ENCODE data around the gene SYNPO.

SYNPO gene

DNA sequence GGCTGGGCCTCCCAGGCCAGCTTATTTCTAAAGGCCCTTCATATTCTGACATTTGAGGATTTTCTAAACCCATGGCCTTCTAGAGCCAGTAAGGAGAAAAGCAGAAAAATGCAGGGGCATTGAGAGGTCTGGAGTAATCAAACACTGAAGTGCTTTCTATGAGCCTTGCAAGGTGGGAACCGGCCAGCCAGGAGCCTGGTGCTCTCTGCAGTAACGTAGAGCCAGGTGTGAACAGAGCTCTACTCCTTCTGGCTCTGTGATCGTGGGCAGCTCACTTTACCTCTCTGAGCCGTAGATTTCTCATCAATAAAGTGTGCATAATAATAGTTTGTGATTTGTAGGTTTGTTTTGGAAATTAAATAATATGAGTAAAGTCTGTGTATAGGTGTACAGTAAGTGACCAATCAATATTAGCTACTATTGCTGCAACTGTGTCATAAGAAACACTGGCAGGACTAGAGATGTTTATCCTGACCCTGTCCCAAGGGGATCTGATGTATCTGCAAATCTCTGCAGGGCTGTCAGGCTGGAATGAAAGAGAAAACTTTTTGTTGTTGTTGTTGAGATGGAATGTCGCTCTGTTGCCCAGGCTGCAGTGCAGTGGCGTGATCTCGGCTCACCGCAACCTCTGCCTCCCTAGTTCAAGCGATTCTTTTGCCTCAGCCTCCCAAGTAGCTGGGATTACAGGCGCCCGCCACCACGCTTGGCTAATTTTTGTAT is 2.7 kb downstream of the SYNPO start:
- no peak for DNase-seq

- no peak for DNase-seq
Observed at GRCh38 chr5:150644058-150644457, 3.6 kb downstream of the SYNPO start.

DNA sequence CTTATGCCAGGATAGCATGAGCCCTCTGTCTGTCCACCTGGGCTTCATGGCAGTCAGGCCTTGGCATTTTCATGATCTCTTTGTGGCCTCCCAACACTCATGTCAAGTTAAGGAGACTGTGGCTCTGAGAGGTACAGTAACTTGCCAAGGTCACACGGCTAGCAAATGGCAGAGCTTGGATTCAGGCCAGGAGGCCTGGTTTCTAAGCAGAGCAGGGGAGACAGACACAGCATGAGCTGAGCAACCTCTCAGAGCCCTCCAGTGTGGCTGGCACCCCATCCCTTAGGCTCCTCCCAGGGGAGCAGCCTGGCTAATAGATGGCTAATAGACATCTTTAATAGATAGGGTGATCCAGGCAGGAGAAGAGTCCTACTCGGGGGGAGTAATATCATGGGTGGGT is 4.1 kb downstream of the SYNPO start:
- DNase-seq: no peak

GRCh38 chr5:150645070-150645700 is 4.7 kb downstream of the SYNPO start:
- no peak for DNase-seq

DNA sequence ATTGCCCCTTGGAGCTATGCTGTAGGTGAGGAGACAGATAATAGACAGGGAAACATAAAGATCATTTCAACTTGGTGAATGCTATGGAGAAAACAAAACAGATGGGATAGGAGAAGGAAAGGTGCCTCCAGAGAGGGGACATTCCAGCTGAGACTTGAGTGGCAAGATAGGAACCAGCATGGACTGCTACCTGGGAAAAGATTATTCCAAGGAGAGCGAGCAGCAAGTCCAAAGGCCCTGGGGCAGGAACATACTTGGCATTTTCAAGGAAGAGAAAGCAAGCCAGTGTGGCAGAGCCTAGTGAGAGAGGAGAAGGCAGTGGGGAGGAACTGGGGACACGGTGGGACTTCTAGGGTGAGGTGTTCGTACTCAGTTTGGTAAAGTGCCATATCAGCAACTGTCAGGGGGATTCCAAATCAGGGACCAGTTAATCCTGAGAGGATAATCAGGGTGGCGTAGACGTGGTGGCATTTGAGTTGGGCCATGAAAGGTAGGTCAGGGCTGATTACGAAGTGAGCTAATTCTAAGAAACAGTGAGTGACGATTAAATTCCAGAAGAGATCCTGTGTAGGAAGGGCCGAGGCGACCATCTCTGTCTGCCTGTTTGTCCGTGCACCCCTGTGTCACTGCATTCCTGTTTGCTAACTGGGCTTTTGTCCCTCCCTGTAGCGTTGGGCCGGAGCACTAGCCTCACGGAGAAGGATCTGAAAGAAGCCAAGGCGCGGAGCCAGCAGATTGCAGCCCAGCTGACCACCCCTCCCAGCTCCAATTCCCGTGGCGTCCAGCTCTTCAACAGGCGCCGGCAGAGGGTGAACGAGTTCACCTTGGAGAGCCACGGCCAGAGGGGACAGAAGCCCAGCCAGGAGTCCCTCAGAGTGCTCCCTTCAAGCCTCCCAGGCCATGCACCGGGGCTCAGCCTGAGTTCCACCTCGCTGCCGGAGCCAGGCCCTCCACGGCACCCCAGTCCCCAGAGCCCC is 7.1 kb downstream of the SYNPO start:
- no peak for DNase-seq

- no peak for DNase-seq
Observed at GRCh38 chr5:150648294-150649107, 8.0 kb downstream of the SYNPO start.

- DNase-seq: no peak
Observed at GRCh38 chr5:150649108-150650020, 8.9 kb downstream of the SYNPO start.

DNA sequence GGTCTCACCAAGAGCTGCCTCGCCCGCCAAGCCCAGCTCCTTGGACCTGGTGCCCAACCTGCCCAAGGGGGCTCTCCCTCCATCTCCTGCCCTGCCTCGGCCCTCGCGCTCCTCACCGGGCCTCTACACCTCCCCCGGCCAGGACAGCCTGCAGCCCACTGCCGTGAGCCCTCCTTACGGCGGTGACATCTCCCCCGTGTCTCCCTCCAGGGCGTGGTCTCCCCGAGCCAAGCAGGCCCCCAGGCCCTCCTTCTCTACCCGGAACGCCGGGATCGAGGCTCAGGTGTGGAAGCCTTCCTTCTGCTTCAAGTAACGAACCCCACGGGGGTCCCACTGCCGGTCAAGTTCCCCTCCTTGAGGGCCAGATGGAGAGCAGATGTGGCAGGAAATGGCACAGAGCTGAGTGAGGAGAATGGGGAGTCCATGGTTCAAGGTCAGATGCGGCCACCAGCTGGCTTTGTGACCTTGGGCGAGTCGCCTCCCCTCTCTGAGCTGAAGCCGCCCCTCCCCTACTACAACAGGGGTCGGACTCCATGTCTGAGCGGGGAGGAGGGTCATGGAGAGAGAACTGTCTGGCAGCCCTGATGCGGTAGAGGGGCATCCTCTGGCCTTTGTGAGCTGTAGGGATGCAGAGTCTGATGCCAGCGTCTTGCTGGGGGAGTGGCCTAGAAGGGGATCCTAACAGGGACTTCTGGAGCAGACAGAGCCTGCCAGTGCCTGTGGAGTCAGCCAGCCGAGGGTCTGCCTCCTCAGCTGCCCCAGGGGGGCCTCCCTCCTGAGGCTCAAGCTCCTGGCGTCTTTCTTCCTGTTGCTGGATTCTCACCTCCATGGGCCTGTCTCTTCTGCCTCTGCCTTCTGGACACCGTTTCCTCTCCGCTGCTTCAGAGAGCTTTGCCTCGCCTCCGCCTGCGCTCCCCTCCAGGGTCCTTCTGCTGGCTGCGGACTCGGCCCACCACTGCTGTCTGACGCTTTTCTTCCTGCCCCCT is 9.9 kb downstream of the SYNPO start:
- no peak for DNase-seq

- DNase-seq: no peak
Observed at GRCh38 chr5:150651382-150651781, 10.9 kb downstream of the SYNPO start.

GRCh38 chr5:150651924-150652671 is 11.6 kb downstream of the SYNPO start:
- DNase-seq: no peak

GRCh38 chr5:150653145-150653761 is 12.8 kb downstream of the SYNPO start:
- no peak for DNase-seq

DNA sequence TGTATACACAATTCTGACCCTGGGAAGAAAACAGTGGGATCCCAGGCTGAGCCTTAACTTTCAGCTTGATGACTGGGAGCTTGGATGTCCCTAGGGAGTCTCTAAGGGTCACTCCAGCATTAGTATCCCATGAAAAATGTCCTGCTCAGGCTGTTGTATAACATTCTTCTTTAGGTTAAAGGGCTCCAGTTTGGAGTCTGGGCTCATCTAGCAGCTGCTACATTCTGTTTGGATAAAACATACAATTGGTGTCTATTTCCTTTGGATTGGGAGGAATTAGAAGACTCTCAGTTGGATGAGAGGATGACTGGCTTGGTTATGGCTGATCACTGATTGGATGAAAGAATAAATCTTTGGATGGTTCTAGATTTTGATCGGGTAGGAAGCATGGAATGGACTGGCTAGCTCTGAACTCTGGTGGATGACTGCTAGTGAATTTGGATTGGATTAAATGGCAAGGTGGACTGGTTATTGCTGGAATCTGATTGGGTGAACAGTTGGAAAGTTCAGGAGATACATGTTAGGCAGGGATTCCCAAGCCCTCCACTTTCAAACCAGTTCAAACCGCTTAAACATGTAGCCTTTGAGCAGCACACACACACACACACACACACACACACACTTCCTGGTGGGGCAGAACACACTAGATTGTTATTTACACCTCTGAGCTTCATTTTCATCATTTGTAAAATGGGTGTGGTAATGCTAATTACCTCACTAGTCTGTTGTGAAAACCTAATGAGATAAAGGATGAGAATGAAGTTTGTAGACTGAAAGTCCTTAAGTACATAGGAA is 13.5 kb downstream of the SYNPO start:
- DNase-seq: no peak

GRCh38 chr5:150655221-150655620 is 14.8 kb downstream of the SYNPO start:
- no peak for DNase-seq

DNA sequence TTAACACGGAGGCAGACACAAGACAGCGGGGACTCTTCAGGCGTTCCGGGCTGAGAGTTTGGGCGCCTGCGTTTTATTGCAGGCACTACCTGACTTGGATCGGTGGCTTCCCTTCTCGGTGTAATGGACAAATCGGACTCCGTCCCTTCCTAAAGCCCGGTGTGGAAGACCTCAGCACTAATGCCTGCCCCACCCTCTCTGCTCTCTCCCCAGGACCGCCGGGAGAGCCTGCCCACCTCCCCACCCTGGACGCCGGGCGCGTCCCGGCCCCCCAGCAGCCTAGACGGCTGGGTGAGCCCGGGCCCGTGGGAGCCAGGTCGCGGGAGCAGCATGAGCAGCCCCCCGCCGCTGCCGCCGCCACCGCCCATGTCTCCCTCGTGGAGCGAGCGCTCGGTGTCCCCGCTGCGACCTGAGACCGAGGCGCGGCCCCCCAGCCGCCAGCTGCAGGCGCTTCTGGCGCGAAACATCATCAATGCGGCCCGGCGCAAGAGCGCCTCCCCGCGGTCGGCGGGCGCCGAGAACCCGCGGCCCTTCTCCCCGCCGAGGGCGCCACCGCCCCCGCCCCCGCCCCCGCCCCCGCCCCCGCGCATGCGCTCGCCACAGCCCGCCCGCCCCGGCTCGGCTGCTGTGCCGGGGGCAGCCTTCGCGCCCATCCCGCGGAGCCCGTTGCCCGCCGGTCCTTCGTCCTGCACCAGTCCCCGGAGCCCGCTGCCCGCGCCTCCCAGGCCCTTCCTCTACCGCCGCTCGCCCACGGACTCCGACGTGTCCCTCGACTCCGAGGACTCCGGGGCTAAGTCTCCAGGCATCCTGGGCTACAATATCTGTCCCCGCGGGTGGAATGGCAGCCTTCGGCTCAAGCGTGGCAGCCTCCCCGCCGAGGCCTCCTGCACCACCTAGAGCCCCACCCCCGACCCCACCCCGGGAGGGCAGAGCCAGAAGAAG is 16.0 kb downstream of the SYNPO start:
- DNase-seq: peak; percentile 38 to 65

DNA sequence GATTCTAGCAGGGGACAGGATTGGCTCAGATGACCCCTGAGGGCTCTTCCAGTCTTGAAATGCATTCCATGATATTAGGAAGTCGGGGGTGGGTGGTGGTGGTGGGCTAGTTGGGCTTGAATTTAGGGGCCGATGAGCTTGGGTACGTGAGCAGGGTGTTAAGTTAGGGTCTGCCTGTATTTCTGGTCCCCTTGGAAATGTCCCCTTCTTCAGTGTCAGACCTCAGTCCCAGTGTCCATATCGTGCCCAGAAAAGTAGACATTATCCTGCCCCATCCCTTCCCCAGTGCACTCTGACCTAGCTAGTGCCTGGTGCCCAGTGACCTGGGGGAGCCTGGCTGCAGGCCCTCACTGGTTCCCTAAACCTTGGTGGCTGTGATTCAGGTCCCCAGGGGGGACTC is 17.7 kb downstream of the SYNPO start:
- DNase-seq: no peak

- no peak for DNase-seq
Observed at GRCh38 chr5:150658699-150659265, 18.3 kb downstream of the SYNPO start.
